ENCODE results near the gene COL20A1.

- no peak for TF ChIP-seq CTCF (conservative IDR thresholded peaks at IDR 0.05 in 1 of 2, IDR thresholded peaks at IDR 0.05 in 1 of 2; ENCODE audit: low read depth in 1 of 2, low read length in 2 of 2)
- TF ChIP-seq EZH2 (IDR thresholded peaks at IDR 0.05; ENCODE audit: low read length, missing control alignments), result no peak
Observed at GRCh38 chr20:63260521-63260920, 32.5 kb upstream of the COL20A1 start.

All from fibroblast of lung (primary cell).